HG02759 (cell line): Measurements from ENCODE around the gene SPOCK1.
"Not testable (repeated sequence)": the region's sequence is repeated elsewhere in the genome, so short reads cannot be mapped to it uniquely, and the experiment has no call there.

Source experiments
- ATAC-seq: cut with Tn5 transposase; IDR thresholded peaks from one replicate; pipeline ENCODE4 v1.9.1; 2021; ENCODE audit warnings: mild to moderate bottlenecking, moderate library complexity; ENCODE audit not compliant: unreplicated experiment

Gene SPOCK1

DNA sequence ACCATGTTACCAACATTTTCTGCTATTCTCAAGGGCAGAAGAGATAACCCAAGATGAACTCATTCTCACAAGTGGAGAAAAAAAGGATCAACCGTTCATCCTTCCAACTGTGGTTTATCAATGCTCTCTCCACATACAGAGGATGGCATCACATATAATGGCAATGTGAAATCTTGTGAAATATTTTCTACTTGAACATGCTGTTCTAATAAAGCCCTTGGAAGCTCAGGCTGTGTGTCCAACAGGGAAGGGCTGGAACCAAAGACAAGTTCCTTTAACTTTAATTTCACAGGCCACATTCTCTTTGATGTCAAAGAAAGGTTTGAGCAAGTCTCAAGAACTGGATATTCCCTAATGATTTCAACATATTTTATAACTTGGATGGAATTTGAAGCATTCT lies 230.5 kb downstream of the SPOCK1 start:
- ATAC-seq = no peak

DNA sequence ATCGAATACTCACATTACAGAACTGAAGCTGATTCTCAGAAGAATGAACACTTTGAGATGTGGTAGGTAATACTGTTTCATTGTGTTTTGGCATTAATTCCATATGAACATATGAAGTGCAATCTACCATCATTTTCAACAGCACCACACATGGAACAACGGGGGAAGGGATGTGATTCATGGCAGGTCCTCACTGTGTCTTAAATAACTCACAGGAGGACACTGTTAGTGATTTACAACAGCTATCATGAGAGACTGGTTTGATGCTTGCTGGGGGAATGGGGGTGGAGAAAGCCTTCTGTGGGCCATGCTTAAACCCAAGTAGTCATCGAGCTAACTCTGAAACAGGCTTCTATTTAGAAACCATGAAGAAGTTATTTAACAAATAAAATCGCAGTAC lies 232.9 kb downstream of the SPOCK1 start:
- no peak for ATAC-seq

DNA sequence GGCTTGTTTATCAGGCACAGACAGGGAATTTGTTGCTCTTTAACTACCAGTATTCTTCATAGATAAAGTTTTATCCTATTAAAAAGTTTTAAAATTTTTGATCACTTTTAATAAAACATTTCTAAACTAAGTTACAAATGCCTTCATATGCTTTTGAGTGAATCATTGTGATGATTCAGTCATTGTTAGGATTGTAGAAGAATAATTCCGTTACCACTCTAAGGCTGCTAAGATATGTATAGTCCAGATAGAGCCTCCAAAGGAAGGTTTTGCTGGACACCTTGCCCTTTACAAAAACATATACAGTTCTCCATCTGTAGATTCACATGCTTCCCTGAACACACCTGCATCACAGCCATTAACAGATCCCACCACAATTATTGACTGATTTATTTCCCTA lies 233.7 kb downstream of the SPOCK1 start:
- ATAC-seq = no peak

DNA sequence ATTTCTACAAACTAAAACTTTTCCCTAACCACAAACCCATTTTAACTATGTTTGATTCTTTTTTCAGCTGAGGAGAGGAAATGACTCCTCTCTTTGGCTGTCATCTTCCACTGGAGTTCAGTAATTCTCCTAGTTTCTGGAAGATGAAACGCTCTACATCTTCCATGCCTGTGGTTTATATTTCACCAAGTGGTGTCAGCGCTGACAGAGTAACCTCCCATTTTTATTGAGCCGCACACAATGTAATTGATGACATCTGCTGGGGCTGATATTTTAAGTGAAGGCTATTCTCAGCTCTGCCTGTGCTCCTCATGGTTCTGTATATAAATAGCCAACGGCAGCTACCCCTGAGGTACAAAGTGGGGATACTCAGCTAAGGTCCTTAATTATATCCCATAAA lies 234.6 kb downstream of the SPOCK1 start:
- ATAC-seq = no peak

DNA sequence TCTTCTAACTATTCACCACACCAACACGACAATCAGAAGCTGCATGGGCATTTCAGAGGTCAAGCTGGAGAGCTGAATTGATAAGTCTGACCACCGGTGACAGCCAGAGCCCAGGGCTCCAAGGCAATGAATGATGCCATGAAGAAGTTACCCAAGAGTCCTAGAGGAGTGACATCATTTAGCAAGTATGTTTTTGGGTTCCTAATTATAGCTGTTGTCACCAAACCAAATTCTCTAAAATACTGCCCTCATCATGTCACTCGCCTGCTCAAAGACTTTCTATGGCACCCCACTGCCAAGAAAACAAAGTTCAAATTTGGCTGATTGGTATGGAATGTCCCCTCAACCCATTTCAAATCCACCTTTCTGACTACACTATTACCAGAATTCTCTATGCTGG lies 235.1 kb downstream of the SPOCK1 start:
- no peak for ATAC-seq

DNA sequence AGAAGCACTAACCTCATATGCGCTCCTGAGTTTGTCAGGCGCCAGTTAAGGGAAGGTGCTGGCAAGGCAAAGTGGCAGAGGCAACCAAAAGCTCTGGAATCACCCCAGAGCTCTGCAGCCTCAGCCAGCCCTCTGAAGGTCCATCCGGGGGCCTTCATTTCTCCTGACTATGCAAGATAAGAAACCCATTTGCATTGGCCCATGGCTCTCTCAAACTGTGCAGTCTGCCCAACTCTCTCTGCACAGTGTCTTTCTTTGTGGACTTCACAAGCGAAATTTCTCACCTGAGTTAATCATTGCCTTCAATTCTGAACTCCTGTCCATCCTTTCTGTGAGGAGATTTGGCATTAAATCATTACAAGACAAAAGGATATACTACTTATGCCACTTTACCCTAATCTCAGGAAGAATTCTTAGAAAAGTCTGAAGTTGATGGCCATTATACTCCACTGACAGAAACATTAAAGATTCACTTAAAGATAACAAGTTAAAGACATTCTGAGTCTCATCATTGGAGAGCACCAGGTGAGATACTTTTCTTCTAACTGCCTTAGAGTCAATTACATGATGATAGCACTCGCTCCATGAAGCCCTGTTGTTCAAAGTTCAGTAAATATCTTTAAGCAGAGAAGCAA lies 235.6 kb downstream of the SPOCK1 start:
- ATAC-seq = no peak

DNA sequence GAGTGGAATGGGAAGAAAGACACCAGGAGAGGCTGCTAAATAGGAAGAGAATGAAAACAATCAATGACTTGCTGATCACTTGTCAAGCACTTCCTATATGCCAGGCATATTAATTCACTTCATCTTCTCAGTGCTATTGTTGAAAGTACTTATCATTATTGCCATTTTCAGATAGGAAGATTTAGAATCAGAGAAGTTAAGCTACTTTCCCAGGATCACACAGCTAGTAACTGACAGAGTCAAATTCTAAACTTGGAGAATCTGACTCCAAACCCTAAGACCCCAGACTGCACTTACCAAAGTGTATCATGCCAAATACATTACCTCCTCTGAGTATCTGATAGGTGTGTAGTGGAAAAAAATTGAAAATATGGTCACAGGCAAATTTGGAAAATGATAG lies 236.3 kb downstream of the SPOCK1 start:
- ATAC-seq = no peak

DNA sequence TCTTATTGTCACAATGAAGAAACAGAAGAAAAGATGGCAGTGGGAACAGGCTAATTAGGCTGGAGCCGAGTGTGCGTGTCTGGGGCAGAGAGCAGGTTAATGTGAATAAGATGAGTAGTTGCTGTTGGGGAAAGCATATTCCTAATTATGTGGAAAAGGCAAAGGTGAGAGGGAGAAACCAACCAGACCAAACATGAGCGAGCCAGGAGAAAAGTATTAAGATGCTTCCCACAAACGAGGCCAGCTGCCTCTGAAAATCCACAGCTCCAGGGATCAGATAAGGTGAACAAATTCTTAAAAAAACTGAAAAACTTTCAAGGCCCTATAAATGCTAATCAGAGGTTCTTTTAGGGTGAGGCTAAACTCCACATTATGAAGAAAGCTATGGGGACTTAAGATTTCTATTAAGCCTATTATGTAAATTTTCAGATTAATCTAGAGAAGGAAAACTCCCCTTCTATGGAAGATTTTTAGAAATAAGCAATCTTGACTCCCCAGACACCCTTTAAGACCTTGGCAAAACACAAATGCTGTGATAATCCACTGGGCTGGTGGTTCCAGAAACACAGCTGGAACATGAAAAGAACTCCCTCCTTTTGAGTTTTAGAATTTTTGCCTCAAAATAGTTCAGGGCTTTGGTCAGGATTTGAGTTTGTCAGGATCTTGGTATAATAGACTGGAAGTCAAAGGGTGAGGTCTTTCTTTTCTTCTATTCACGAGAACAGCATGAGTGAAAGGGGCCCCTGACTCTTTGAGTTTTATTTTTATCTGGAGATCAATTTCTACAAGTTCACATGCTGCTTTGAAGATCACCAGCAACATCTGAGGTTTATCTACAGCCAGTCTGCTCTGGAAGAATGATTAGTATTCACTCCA lies 238.1 kb downstream of the SPOCK1 start:
- ATAC-seq = no peak

DNA sequence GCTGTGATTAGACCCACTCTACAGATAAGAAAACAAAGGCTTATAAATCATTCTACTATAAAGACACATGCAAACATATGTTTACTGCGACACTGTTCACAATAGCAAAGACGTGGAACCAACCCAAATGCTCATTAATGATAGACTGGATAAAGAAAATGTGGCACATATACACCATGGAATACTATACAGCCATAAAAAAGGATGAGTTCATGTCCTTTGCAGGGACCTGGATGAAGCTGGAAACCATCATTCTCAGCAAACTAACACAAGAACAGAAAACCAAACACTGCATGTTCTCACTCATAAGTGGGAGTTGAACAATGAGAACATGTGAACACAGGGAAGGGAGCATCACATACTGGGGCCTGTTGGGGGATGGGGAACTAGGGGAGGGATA lies 240.0 kb downstream of the SPOCK1 start:
- ATAC-seq = not testable (repeated sequence)

DNA sequence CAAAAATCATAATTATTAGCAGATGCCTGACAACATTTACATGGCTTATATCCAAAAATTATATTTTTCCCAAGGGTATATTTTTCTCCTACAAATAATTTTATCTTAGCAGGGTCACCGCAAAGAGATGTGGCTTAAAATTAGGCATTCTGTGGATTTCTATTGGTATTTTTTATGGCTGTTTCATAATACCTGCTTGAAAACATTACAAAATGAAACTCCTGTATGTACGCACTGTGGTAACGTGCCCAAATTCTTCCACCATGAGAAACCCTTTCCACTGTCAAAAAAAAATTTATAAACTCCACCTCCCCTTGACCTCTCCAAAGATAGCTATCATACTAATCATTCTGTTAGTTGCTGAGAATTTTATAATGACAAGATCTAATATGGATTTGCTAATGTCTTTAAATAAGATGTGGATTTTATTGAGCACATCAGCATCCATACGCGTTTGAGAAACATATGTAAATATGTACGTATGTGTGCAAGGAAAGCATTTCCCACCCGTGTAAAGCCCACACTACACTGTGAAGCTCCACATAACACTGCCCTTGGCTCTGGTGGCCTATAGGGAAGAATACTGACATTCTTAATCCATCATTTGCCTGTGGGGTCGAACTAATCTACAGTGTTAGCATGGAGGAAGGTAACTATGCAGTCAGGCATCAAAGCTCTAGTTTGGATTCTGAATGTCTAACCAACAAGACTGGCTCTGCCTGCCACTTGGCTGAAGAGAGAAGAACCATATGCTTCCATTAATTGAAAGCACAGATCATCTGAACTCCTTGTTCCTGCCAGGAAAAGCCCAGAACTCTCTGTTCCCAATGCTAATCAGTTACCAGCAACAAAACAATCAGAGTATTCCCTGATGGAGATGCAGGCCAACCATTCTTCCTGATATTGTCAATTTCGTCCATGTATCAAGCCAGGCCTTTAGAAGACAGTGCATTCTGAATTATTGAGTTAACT lies 244.7 kb downstream of the SPOCK1 start:
- ATAC-seq = no peak

DNA sequence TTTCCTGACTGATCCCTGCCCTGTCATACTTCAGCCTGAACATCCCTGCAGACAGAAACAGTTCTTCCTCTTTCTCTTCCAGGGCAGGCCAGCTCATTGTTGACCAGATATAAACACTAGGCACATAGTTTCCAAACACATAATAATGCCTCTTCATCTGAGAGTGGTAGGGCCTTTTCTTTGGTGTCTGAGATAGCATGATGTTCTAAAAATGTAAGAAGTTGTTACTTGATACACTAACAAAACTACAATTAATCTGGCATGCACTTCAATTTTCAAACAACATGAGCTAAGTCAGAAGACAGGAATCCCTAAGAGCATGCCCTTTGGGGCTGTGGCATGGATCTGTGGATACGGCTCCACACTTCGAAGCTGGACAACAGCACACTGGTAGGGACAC lies 246.6 kb downstream of the SPOCK1 start:
- ATAC-seq = no peak

DNA sequence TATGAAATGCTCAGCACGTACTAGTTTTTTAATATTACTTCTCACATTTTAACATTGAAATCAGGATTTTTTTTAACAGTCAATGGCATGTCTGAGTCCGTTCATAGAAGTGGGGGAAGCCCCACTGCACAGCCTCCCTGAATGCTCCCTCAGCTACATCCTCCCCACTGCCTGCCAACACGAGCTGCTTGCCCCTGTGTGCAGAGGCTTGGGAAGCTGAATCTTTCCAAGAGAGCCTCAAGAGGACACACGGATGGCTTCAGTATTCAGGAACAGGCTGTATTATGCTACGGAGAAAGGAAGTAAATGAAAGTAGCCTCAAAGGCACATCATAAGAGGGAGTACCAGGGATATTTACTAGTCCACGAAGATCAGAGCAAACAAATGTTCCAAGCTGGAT lies 248.7 kb downstream of the SPOCK1 start:
- ATAC-seq = no peak

DNA sequence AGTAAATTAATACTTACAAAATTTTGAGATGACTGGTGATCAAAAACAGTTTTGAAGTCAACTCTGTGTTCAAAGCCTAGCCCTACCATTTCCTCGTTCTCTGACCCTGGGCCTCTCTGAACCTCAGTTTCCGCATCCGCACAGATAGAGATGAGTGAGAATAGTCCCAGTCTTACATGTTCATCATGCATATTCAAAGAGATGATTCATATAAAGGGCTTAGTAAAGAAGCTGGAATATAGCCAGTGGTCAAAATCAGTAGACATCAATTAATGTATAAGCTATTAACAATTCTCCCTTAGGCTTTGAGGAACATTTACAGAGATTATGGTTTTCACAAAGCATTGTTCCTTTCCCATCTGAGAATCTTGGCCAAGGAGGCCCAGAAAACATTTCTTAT lies 250.6 kb downstream of the SPOCK1 start:
- no peak for ATAC-seq

DNA sequence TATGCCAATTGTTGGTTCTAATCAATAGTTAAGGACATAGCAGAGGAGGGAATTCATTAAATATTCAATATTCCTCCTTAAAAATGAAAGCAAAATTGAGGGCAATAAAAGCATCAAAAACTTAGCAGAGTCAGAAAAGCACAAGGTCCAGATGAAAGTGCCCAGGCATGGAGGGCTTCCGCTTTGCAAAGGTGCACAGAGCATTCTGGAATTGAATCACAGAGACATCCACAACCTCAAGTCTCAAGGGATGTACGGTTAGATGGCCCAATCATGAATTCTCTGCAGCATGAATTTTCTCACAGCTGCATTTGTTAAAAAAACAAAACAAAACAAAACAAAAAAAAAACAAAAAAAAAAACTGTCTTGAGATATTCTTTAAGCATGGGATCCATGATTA lies 253.7 kb downstream of the SPOCK1 start:
- no peak for ATAC-seq

DNA sequence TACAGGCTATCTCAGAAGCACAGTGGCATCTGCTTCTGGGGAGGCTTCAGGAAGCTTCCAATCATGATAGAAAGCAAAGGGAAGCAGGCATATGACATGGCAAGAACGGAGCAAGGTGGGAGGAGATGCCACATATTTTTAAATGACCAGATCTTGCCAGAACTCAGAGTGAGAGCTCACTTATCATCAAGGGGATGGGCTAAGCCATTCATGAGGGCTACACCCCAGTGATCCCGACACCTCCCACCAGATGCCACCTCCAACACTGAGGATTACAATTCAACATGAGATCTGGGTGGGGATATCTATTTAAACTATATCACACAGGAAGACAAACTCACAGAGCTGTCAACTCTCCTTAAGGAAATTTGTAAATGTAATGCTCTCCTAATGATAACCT lies 258.8 kb downstream of the SPOCK1 start:
- ATAC-seq = no peak

DNA sequence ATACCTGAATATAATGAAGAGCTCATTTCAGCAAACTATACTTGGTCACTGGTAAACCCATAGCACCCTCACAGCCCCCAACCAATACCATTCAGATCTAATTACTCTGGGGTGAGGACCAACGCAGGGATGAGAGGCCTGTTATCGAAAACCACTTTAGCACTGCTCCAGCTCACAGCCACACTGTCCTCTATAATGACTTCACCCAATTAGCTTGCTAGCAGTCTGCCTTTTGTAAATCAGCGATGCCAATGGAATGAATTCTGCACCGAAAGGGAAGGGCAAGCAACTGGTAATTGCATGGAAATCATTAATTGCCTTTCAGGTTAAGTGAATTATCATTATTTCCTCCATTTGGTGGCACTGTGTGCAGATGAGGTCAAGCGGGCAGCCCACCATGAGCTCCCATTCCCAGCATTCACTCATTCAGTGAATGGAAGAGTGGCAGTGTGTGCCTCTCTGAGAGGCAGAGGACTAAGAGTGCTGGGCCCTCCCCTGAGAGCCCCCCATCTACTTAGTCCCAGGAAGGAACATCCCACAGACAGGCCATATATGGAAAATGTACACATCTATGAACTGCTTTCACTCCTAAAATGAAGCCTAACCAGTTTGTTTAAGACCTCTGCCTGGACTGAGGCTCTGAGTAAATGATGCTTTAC lies 262.1 kb downstream of the SPOCK1 start:
- no peak for ATAC-seq

DNA sequence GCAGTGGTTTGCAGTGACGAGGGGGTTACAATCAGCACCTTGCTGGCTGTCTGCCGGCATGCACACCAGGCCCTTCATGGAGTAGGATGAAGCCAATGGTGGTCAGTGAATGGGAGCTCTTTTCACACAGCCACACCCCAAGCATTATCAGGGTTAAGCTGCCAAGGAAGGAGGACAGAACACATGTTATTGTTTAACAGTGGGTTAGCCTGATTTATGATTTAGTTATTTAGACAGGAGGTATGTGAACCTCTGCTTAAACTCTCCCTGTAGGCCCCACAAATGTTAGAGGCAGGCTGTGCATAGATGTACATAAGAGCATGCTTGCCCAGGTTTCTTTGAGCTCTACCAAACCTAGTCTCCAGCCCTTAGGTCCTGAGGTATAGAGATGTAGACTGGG lies 262.9 kb downstream of the SPOCK1 start:
- ATAC-seq = no peak

DNA sequence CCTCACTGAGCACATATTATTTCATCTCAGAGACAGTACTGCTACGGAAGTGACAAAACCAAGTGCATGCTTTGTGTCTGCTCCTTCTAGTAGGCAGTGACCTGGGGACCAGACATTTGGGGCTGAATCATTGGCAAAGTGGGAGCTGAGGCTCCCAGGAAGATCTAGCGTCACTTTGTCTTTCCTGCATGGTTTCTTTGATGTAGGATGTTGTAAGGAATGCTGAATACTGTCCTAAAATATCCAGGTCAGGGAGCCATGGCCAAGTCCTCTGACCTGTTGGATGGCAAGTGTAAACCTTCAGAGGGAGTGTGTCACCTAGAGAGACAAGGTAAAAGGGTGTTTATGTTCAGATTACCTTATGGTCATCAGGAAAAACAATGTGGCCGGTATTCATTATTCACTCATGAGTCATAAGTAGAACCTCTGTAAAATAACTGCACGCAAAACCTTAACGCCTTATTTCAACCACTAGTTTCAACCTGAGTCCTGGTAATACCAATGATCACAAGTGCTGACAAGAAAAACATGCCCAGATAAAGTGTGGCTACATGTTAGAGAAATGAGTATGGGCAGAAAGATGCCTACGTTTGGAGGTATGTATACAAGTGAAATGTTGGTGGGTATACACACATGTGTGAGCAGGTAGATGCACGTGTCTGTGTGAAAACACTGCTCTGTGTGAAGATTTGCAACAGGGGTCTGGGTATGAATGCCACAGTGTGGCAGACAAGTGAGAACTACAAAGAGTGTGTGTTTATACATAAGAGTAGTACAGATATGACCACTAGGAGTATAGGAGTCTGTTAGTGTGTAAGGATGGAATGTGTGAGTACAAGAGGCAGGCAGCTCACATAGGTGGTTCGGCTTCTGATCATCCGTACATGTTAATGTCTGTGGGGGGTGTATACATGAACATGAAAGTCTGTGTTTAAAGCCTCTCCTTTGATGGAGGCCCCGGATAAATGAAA lies 263.9 kb downstream of the SPOCK1 start:
- no peak for ATAC-seq

DNA sequence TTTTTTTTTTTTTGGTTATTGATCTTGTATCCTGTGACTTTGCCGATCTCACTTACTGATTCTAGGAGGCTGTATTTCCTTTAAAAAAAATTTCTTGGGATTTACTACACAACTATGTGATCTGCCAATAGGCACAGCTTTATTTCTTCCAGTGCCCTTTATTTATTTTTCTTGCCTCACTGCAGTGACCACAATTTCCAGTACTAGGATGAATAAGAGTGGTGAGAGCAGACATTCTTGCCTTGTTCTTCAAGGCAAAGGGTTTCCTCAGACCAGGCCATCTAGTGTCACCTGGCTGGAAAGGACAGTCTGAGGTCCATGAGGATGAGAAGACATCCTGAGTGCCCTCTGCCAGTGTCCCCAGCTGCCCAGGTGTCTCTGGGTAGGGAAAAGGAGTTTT lies 265.4 kb downstream of the SPOCK1 start:
- ATAC-seq = no peak

DNA sequence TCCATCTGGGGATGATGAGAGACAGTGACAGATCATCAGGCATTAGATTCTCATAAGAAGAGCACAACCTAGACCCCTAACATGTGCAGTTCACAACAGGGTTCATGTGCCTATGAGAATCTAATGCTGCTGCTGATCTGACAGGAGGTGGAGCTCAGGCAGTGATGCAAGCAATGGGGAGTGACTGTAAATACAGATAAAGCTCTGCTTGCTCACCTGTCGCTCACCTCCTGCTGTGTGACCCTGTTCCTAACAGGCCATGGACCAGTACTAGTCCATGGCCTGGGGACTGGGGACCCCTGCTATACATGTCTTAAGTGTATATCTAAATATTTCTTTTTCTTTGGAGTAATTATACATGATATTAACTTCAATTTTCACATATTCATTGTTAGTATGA lies 265.8 kb downstream of the SPOCK1 start:
- not testable (repeated sequence) for ATAC-seq
